GM18499 (cell line): Measurements from ENCODE around the gene CEP350.
"Not testable (repeated sequence)": the region's sequence is repeated elsewhere in the genome, so short reads cannot be mapped to it uniquely, and the experiment has no call there.

ENCODE experiments used
- ATAC-seq: cut with Tn5 transposase; IDR thresholded peaks from one replicate; pipeline ENCODE4 v1.9.1; 2021; ENCODE audit warnings: moderate number of reproducible peaks; ENCODE audit not compliant: insufficient read depth, unreplicated experiment

Gene CEP350

DNA sequence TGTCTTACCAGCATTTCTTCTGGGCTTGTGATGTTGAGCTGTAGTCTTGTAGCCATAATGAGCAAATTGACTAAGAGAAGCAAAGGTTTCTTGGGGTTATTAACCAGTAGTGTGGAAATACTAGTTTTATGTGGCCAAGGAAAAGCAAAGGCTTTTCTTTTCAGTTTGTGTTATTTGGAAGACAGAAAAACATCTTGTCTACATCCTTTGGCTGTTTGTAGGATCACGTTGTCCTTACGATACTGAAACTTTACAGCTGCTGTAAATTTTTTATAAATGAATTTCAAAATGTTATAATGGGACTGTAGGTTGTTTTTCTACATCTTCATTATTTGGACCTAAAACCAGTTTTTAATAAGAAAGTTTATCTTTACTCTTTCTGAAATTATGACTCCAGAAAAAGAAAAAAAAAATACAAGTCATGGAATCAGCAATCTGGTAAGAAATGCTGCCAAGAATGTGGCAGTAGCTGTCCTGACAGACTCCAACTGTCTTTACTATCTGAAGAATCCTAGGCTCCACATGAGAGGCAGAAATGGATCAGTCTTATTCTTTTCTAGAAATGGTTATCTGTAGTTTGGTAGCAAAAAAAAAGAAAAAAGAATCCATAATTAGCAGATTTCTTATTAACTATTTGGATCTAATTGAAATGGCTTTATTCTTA, 158.5 kb downstream of the CEP350 start:
- ATAC-seq = no peak

DNA sequence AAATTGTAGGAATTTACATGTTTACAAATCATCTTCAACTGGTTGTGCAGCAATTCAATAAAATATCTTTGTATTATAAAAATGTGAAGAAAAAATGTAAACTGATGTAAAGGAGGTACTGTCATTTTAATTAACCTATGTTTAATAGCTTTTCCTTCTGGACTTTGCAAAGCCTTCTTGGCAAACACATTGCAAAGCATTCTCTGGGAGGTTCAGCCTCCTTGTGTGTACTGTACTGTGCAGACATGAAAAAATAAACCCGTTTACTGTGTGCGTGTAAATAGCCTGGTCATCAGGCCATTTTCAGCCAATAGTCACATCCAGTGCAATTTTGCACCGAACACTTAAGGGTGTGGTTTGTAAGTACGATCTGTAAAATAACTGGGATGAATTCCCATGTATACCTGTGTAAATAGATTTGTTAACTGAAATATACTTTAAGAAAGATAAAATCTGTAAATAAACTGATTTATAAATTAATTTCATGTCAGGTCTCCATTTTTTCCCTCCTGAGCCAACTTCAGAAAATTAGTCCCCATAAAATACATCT, 159.9 kb downstream of the CEP350 start:
- ATAC-seq = no peak

DNA sequence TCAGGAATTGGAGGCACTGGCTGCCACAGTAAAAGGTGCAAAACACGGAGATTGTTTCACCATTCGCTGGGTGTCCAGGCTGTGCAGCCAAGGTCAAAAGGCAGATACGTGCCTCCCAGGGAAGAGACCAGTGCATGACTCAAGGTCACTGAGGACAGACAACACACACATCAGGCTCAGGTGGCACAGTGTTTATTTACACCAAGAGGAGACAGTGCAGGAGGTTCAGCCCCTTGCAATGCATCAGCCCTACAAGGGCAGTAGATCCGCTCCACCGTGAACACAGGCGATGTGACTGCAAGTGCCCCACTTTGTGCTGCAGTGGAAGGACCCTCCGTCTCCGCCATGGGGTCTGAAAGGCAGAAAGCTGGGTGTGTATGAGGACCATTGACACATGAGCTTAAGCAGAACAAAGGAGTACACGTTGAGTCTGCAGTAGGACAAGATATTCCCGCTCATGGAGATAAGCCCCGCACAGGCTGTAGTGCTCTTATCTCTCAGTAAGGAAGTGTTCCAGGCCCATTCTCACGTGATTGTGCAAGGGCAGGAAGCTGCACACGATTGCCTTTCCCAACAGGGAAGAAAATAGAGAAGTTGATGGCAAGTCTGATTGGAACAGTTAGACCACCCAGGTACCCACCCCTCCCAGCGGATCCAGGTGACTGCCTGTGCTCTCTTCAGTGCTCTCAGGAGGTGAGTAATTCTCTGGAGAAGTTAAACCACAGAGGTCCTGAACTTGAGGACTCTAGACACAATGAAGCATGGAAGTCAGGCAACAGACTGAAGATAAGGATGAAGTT, 162.6 kb downstream of the CEP350 start:
- no peak for ATAC-seq

DNA sequence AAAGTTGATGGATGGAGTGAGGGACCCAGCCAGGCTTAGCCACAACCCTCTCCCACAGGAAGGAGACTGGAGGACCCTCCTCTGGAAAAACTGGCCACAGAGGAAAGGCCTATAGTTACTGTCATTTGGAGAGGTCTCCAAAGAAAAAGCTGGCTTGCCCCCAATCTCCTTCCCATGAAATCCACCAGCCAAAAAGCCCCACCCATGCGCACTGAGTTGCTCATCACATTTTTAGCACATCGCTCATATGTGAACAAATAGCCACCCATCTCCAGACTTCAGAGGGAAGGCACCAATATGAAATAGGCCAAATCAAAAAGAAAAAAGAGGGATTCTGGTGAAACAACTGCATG, 163.1 kb downstream of the CEP350 start:
- no peak for ATAC-seq

DNA sequence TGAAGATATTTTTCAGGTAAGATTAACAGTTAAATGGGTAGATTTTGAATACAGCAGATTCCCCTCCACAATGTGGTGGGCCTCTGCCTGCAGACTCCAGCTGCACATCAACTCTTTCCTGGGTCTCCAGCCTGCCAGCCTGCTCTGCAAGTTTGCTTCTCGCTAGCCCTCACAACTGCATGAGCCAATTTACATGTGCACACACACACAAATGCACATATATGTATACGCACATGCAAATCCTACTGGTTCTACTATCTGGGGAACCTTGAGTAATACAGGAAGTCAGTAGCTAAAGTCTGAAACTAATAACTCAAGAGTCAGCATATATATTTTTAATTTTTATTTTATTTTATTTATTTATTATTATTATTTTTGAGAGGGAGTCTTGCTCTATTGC, 165.2 kb downstream of the CEP350 start:
- no peak for ATAC-seq

DNA sequence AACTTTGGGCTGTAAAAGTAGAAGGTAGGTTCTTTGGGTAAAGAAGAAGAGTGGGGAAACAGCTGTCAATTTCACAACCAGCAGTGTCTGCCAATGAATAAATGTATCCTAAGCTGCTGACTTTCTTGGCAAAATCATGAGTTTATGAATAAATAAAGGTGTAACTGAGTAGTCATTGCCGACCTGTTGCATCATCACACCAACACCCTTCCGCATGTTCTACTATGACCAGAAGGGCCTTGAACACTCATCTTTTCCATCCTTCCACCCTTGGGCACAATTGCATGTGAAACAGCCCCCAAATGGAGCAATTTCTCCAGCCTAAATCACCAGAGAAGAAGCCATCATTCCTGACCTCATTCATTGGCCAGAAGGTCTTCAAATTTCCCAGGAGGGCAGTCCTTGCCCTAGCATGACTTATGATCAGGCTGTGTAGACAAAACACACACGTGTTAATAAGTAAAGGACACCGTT, 168.9 kb downstream of the CEP350 start:
- ATAC-seq = no peak

DNA sequence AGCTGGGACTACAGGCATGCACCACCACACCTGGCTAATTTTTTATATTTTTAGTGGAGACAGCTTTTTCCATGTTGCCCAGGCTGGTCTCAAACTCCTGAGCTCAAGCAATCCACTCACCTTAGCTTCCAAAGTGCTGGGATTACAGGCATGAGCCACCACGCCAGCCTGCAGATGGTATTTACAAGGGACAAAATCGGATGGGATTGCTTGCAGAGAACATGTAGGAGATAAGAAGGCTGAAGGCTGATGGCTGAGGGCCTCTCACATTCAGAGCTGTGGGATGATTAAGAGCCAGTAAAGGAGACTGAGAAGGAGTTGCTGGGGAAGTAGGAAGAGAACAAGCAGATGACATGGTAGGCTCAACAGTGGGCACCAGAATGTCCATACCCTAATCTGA, 176.0 kb downstream of the CEP350 start:
- no peak for ATAC-seq

DNA sequence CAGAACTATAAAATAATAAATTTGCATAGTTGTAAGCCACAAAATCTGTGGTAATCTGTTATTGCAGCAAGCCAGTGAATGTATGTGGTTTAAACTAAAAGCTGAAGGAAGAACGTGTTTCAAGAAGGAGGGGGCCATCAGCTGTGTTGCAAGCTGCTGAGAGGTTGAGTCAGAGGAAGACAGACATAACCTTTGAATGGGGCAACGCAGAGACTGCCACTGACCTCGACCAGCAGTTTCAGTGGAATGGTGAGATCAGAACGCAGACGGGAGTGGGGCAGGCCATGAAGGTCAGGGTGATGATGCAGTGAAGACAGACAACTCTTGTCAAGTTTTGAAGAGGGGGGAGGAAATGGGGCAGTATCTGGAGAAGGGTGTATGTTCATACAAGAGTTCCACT, 176.9 kb downstream of the CEP350 start:
- no peak for ATAC-seq

DNA sequence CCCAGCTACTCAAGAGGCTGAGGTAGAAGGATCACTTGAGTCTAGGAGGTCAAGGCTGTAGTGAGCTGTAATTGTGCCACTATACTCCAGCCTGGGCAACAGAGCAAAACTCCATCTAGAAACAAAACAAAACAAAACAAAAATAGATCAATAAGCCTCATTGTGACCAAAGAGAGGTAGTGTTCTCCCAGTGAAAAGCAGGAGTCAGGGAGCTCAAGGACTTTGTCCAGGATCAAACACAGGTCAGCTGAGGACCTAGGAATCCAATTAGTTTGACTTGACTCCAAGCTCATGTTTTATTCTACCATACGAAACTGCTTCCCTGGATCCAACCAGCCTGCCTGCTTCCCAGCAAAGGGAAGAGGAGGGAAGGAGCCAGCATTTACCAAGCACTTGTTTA, 178.6 kb downstream of the CEP350 start:
- no peak for ATAC-seq

DNA sequence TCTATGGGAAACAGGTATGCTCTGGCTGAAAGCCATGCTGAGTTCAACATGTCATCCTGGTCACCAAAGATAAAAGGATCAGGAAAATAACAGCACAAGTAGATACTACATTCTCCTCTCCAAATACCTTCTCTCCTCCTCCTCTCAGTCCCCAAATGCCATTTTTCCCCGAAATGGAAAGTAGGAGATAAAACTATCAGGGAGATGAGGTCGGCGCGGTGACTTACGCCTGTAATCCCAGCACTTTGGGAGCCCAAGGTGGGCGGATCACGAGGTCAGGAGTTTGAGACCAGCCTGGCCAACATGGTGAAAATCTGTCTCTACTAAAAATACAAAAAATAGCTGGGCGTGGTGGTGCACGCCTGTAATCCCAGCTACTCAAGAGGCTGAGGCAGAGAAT, 179.1 kb downstream of the CEP350 start:
- ATAC-seq = not testable (repeated sequence)

DNA sequence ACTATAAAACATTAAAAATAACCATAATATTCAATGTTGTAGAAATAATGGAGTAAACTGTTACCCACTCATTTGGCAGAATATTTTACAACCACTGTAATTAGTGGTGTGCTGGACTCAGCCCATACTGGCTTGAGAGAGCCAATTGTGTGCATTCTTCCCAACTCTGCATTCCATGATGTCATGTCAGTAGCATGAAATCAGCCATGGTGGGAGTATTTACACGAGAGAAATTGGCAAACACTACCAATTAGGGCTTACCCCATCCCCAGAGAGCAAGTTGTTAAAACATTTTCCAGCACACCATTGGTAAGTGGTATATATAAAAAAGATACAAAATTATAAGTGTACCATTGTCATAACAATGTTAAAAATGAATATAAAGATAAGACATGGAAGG, 180.9 kb downstream of the CEP350 start:
- no peak for ATAC-seq

DNA sequence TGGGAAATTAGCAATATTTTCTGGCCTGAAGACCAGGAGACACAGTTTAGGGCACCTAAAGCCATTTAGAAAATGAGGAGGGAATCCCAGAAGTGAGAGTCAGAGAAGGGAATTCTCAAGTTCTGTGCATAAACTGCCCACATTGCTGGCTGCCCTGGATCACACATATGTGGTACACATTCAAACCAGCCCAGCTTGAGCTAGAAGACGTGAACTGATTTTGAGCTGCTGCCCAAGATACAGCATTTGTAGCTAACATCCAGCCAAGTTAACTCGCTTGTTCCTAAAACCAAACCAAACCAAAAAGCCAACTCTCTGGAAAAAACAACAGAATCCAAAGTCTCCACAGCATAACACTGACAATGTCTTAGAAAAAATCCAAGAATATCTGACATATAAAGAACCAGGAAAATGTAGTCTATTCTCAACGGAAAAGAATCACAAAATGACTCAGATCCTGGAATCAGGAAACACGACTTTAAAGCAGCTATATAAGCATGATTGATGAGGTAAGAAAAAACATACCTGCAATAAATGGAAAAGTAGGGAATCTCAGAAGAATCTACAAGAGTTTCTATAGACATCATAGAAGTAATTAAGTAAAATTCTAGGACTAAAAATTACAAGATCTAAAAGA, 181.8 kb downstream of the CEP350 start:
- no peak for ATAC-seq

DNA sequence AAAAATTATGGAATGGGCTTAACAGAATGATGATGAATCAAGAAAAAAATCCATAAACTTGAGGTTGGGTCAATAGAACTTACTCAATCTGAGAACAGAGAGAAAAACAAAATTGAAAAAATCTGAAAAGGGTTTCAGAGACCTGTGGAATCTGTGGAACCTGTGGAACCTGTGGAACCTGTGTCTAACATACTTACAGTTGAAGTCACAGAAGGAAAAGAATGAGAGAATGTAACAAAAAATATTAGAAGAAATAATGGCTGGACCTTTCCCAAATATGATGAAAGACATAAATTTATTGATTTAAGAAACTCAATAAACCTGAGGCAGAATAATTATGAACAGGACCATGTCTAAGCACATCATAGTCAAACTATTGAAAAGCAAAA, 182.4 kb downstream of the CEP350 start:
- ATAC-seq = no peak

DNA sequence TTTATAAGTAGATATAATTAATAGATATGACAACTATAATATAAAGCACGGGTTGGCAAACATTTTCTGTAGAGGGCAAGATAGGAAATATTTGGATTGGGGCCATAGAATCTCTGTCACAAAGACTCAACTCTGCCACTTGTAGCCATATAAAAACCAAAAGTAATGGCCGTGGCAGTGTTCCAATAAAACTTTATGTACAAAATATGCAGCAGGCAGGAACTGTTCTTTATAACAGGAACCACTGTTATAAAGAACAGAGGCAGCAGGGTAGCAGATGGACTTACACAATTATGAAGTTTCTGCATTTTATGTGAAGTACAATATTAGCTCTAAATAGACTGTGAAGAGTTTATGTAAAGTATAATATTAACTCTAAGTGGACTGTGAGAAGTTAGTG, 183.2 kb downstream of the CEP350 start:
- no peak for ATAC-seq

DNA sequence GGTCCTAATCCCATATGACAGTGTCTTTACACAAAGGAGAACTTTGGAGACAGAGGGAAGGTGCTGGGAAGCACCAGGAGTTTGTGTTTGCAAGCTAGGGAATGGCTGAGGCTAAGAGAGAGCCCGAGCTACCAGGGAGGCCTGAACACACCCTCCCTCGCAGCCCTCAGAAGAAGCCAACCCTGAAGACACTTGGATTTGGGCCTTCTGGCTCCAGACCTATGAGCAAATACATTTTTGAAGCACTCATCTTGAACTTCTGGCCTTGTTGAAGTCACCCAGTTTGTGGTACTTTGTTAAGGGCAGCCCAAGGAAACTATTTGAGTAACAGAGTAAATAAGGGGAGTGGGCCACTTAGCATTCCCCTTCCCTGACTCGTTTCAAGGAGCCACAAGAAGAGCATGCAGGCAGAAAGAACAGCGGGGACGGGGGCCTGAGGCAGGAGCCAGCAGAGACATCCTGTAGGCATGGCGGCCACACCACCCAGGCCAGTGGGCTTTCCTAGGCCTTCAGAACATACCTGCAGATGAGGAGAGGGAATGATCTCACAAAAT, 186.8 kb downstream of the CEP350 start:
- ATAC-seq = no peak

DNA sequence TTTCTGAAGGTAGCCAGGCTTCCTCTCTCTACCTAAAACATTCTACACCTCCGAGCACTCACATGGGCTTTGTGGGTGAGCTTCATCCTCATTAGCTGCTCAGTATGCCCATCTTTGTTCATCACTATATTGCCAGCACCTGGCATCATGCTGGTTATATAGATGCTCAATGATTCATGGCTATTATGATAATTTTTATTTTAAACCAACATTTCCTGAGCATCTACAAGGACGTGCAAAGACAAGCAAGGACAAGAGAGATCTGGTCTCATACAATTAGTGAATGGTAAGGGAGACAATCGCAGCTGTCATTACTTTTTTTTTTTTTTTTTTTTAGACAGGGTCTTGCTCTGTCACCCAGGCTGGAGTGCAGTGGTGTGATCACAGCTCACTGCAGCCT, 188.7 kb downstream of the CEP350 start:
- ATAC-seq = no peak

DNA sequence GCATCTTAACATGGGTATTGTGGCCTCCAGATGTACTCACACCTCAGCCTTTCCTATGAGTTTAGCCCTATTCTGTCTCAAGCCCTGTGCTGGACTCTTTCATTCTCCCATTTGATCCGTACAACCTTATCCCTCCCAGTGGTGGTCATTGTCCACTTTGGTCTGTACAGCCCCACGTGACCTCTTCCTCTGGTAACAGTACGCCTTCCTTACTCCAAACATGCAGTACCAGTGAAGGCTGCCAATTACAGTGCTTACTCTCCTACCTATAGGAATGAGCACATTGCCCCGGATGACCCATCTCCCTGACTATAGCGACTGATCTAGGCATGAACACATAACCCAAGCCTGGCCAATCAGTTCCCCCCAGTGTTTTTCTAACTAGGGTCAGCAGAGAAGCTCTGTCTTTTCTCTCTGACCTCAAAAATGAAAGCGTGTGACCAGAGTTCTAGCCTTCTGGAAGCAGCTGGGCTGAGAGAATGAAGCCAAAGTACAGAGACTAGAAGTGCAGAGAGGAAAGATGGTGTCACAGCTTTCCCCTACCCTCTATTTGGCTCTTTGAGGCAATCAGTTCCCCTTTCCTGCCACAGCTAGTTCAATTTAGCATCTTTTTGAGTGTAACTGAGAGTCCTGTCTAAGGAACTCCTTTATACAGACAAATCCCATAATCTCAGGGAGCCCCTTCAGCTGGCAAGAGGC, 190.2 kb downstream of the CEP350 start:
- ATAC-seq = no peak

DNA sequence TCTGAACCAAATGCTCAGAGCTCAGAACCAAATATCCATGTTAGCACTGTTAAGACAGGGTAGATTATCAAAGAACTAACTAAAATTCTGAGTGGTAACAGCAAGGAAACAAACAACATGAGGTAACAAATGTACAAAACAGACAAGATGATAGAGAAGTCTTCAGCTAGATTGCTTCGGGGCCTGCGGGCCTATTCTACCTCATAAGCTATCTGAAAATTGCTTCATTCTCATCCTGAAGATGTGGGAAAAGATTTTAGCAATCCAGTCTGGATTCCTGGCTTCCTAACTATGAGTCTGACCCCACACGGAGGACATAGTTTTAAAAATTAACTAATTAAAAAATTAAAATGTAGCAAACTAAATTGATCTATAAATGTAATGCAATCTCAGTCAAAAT, 190.8 kb downstream of the CEP350 start:
- no peak for ATAC-seq

DNA sequence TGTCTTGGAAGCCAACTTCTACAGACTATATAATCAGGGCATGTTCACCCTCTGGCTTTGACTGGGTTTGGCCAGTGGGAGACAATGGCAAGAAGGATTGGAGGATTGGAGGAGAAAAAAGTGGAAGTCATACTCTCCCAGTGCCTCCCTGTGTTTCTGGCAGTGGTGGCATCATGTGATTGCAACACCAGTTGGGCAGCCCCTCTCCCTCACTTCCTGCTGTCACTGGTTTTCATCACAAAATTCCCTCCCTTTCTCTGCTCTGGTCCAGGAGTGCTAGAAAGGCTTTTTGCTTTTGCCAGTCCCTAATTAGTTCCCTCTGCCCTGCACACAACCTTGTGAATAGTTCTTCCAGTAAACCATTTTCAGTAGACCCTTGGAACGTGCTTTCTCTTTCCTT, 196.4 kb downstream of the CEP350 start:
- ATAC-seq = no peak

DNA sequence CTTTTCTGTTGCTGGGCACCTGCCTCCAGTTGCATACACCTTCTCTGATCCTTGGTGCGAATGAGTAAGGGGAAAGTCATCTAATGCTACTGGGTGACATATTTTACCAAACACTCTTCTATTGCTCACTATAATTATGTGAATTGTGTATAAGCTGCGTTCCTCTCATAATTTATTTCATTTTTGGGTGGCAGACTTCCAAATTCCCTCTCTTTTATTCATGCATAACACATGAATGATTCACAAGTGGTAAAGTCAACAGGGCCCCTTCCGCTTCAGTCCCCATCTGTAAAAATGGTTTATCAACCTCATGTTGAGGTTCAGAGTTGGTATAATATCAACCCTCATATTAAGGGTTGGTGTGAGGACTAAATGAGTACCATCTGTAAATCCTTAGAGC, 196.9 kb downstream of the CEP350 start:
- no peak for ATAC-seq
